ENCODE measurements around the gene ODC1.
"Not testable (repeated sequence)": the region's sequence is repeated elsewhere in the genome, so short reads cannot be mapped to it uniquely, and the experiment has no call there.

GRCh38 chr2:10488142-10488541, 40.0 kb upstream of the ODC1 start:
- not testable (repeated sequence) for TF ChIP-seq PKNOX1 (IDR thresholded peaks at IDR 0.05); BHLHE40 (IDR thresholded peaks at IDR 0.05; ENCODE audit: borderline replicate concordance)

Data from HEK293T (cell line).